WERI-Rb-1 (cell line): ENCODE results near the gene ZNF653.

Source experiments
- DNase-seq: peaks from one replicate; pipeline ENCODE4 v3.0.0-alpha.2; 2020
- H3K27ac ChIP-seq: fragments of 250-450 bp; sonication (Bioruptor Pico); 2 replicates; pipeline ENCODE4 v1.5.1; 2020; ENCODE audit warnings: mild to moderate bottlenecking, moderate library complexity
- H3K27me3 ChIP-seq: fragments of 250-450 bp; sonication (Bioruptor Pico); 2 replicates; pipeline ENCODE4 v1.5.1; 2021; ENCODE audit warnings: mild to moderate bottlenecking, low read depth, moderate library complexity; ENCODE audit not compliant: insufficient read depth, severe bottlenecking
- H3K36me3 ChIP-seq: fragments of 250-450 bp; sonication (Bioruptor Pico); 2 replicates; pipeline ENCODE4 v1.5.1; 2020; ENCODE audit warnings: mild to moderate bottlenecking, moderate library complexity
- H3K4me3 ChIP-seq: 2 replicates; pipeline ENCODE4 v1.5.1; 2011; ENCODE audit warnings: low read depth, mild to moderate bottlenecking, control low read depth, low read length
- H3K9me3 ChIP-seq: fragments of 250-450 bp; sonication (Bioruptor Pico); 2 replicates; pipeline ENCODE4 v1.5.1; 2021; ENCODE audit warnings: mild to moderate bottlenecking, moderate library complexity; ENCODE audit not compliant: severe bottlenecking
- TF ChIP-seq, protein P1 (sequence below): IDR thresholded peaks from 2 replicates; pipeline ENCODE4 v1.5.1; 2011; ENCODE audit warnings: low read depth, mild to moderate bottlenecking, control low read depth, inconsistent platforms, low read length

Gene ZNF653, protein sequence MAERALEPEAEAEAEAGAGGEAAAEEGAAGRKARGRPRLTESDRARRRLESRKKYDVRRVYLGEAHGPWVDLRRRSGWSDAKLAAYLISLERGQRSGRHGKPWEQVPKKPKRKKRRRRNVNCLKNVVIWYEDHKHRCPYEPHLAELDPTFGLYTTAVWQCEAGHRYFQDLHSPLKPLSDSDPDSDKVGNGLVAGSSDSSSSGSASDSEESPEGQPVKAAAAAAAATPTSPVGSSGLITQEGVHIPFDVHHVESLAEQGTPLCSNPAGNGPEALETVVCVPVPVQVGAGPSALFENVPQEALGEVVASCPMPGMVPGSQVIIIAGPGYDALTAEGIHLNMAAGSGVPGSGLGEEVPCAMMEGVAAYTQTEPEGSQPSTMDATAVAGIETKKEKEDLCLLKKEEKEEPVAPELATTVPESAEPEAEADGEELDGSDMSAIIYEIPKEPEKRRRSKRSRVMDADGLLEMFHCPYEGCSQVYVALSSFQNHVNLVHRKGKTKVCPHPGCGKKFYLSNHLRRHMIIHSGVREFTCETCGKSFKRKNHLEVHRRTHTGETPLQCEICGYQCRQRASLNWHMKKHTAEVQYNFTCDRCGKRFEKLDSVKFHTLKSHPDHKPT

DNA sequence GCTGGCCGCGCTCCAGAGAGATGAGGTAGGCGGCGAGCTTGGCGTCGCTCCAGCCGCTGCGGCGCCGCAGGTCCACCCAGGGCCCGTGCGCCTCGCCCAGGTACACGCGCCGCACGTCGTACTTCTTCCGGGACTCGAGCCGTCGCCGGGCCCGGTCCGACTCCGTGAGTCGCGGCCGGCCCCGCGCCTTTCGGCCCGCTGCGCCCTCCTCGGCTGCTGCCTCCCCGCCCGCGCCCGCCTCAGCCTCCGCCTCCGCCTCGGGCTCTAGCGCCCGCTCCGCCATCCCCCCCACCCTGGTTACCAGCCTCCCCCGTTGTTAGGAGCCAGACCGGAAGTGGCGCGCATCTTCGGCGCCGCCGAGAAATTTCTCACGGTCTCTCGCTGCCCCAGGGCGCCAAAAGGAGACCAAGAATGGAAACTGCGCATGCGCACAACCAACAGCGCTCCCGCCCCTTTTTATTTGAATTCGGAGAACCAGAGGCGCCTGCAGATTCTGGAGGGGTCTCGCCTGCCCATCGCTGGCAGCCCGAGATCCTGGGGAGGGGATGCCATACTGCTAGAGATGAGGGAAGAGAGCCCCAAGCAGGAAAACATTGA is at the start of gene ZNF653:
ZNF653 (minus strand) TSS at position 336 of the 597 bp plus-strand sequence; CDS start at position 283, 53 bp downstream.
- Histone ChIP-seq H3K27me3 (no peaks in the 10 kb centered on the region), H3K36me3 (peaks cover 4% of the 10 kb centered on the region; the same call in 1 of the 2 replicates), H3K9me3 (no peaks in the 10 kb centered on the region), H3K4me3 (peak within 1 kb of the TSS; percentile 69), H3K27ac (peak within 1 kb of the TSS; percentile 91)
- TF ChIP-seq, protein P1, sequence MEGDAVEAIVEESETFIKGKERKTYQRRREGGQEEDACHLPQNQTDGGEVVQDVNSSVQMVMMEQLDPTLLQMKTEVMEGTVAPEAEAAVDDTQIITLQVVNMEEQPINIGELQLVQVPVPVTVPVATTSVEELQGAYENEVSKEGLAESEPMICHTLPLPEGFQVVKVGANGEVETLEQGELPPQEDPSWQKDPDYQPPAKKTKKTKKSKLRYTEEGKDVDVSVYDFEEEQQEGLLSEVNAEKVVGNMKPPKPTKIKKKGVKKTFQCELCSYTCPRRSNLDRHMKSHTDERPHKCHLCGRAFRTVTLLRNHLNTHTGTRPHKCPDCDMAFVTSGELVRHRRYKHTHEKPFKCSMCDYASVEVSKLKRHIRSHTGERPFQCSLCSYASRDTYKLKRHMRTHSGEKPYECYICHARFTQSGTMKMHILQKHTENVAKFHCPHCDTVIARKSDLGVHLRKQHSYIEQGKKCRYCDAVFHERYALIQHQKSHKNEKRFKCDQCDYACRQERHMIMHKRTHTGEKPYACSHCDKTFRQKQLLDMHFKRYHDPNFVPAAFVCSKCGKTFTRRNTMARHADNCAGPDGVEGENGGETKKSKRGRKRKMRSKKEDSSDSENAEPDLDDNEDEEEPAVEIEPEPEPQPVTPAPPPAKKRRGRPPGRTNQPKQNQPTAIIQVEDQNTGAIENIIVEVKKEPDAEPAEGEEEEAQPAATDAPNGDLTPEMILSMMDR = no peak
- DNase-seq = peak; percentile 95

DNA sequence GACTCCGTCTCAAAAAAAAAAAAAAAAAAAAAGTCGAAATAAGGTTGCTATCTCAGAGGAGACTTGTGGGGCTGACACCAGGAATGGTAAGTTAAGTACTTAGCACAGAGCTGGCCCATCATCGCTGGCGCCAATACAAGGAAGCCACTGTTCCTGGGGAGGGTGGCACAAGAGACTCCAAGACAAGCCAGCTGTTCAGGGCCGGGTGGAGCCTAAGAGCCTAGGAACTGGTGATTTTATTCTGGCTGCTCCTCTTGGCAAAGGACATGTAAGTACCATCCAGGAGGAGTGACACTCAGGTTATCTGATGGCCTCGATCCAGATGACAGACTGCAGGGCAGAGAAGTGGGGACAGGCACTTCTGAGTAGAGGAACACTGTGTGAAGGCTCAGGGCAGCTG is 49.6 kb upstream of the ZNF653 start:
- Histone ChIP-seq H3K9me3 (no peaks in the 10 kb centered on the region), H3K36me3 (peaks cover 39% of the 10 kb centered on the region), H3K27me3 (no peaks in the 10 kb centered on the region), H3K4me3 (no peak overlapping the region), H3K27ac (no peak overlapping the region)
- TF ChIP-seq, protein P1 = no peak
- DNase-seq = no peak

DNA sequence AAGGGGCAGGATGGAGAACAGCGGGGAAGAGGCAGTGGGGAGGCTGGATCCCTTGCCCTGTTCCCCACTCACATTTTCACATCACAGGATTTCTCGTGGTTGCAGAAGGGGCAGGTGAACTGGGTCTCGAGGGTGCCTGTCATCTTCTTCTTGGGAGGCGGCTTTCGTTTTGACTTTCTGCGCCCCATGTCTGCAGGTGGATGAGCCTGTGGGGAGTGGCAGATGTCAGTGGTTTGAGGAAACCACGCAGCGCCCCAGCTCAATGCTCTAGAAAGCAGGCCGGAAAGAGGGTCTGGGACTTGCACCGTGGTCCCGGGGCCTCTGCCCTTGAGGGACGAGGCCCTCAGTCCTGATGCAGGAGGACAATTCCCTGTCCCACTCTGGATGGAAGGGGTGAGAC is 48.5 kb upstream of the ZNF653 start:
- TF ChIP-seq, protein P1 = no peak
- no peak for DNase-seq
- Histone ChIP-seq H3K4me3 (no peak overlapping the region), H3K9me3 (no peaks in the 10 kb centered on the region), H3K27me3 (no peaks in the 10 kb centered on the region), H3K27ac (no peak overlapping the region), H3K36me3 (peaks cover 39% of the 10 kb centered on the region)

DNA sequence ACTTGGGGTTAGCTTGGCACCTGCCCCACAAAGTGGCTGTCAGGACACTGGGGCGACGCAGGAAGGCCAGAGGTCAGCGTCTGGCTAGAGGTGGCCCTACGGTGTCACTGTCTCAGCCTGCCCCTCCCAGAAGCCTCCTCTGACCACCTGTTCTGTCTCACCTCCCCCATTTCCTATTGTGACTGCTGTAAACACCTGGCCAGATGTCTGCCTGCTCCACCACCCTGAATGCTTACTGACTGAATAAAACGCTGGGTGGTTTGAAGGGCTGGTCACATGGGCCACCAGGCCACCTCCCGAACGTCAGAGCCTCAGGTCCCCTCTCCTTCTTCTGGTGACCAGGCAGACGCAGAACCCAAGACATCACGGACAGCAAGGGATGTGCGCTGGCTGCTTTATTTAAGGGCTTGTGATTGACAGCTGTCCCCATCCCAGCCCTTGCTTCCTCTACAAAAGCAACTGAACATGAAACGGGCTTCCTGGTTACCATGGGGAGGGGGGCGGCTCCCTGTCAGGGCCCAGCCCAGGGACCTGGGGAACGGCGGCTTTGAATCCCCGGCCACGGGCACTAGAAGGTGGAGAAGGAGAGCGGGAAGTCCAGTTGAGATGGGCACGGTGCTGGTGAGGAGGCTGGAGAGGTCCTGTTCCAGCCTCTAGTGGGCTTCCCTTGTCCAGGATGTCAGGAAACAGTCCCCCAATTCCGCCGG is 47.2 kb upstream of the ZNF653 start:
- TF ChIP-seq, protein P1 = no peak
- Histone ChIP-seq H3K36me3 (peaks cover 39% of the 10 kb centered on the region), H3K27ac (no peak overlapping the region), H3K27me3 (no peaks in the 10 kb centered on the region), H3K4me3 (no peak overlapping the region), H3K9me3 (no peaks in the 10 kb centered on the region)
- no peak for DNase-seq

DNA sequence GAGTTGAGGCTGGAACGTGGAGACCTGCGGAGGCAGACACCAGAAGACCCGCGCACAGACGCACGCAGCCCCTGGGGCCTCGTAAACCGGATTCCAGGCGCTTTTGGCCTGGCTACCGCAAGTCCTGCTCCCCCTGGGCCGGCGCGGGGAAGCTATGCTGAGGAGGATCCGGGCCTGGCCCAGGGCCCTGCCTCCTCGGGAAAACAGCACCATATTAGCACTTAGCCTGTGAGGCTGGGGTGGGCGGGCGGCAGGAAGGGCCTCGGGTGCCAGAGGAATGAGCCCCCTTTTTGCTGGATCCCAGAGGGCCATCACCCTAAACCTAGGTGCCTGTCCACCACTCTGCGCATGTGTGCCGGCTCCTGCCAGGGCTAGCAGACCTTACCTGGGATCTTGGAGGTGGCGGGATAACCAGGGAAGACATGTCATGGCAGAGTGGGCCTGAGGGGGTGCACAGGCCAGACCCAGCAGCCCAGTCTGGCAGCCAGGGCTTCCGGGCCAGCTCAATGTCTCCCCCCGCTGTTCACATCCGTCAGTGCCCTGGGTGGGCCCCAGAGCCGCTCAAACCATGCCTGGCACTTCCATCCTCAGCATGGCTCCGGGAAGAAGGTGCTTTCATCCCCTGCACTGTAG is 46.1 kb upstream of the ZNF653 start:
- Histone ChIP-seq H3K27ac (no peak overlapping the region), H3K27me3 (no peaks in the 10 kb centered on the region), H3K4me3 (no peak overlapping the region), H3K9me3 (no peaks in the 10 kb centered on the region), H3K36me3 (peaks cover 36% of the 10 kb centered on the region)
- TF ChIP-seq, protein P1 = peak; percentile 84
- DNase-seq = peak; percentile 38
